ENCODE measurements around the gene CFAP92.

DNA sequence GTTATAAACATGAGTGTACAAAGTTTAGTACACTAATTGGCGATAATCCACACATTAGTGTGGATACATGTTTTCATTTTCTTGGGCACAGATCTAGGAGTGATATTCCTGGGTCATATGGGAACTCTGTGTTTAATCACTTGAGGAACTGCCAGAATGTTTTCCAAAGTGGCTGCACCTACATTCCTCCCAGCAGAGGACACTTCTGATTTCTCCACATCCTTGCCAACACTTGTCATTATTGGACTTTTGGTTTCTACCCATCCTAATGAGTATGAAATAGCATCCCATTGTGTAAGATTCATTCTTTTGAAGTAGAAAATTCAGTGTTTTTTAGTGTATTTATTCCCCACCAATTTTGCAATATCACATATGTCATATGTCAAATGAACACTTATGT lies 53.6 kb downstream of the CFAP92 start:
- TF ChIP-seq, protein P1, sequence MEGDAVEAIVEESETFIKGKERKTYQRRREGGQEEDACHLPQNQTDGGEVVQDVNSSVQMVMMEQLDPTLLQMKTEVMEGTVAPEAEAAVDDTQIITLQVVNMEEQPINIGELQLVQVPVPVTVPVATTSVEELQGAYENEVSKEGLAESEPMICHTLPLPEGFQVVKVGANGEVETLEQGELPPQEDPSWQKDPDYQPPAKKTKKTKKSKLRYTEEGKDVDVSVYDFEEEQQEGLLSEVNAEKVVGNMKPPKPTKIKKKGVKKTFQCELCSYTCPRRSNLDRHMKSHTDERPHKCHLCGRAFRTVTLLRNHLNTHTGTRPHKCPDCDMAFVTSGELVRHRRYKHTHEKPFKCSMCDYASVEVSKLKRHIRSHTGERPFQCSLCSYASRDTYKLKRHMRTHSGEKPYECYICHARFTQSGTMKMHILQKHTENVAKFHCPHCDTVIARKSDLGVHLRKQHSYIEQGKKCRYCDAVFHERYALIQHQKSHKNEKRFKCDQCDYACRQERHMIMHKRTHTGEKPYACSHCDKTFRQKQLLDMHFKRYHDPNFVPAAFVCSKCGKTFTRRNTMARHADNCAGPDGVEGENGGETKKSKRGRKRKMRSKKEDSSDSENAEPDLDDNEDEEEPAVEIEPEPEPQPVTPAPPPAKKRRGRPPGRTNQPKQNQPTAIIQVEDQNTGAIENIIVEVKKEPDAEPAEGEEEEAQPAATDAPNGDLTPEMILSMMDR (IDR thresholded peaks at IDR 0.05; ENCODE audit: low read length) = no peak
- TF ChIP-seq EZH2phosphoT487 (IDR thresholded peaks at IDR 0.05; ENCODE audit: low read length) = no peak
- TF ChIP-seq EZH2 (optimal IDR thresholded peaks at IDR 0.05; ENCODE audit: low read depth, low read length) = no peak

All from MM.1S (cell line).